ENCODE results near the gene VSNL1.

VSNL1 gene

GRCh38 chr2:17649026-17649425 is 108.5 kb downstream of the VSNL1 start (continued):
- TF ChIP-seq RBAK (tag by site-specific recombination; IDR thresholded peaks at IDR 0.05), result no peak
- TF ChIP-seq, protein P1, sequence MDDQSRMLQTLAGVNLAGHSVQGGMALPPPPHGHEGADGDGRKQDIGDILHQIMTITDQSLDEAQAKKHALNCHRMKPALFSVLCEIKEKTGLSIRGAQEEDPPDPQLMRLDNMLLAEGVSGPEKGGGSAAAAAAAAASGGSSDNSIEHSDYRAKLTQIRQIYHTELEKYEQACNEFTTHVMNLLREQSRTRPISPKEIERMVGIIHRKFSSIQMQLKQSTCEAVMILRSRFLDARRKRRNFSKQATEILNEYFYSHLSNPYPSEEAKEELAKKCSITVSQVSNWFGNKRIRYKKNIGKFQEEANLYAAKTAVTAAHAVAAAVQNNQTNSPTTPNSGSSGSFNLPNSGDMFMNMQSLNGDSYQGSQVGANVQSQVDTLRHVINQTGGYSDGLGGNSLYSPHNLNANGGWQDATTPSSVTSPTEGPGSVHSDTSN (CRISPR knock-in tag; IDR thresholded peaks at IDR 0.05), result no peak
- no peak for TF ChIP-seq ZNF555 (tag by site-specific recombination; conservative IDR thresholded peaks at IDR 0.05)
- no peak for TF ChIP-seq ZNF341 (tag by site-specific recombination; IDR thresholded peaks at IDR 0.05; ENCODE audit: low read depth)

GRCh38 chr2:17652681-17653394 is 112.3 kb downstream of the VSNL1 start:
- POLR2A ChIA-PET, result no interaction called here
- H3K4me3 ChIP-seq (ENCODE audit: low read depth, low read length), result no peak overlapping the region
- H3K4me1 ChIP-seq (ENCODE audit: control insufficient read depth, insufficient read depth, low read length), result no peaks in the 10 kb centered on the region
- CTCF ChIA-PET, result no interaction called here
- no peak overlapping the region for H3K27ac ChIP-seq (ENCODE audit: extremely low read depth, low read depth, low read length)
- H3K36me3 ChIP-seq (ENCODE audit: control insufficient read depth in 2 of 2, insufficient read depth in 1 of 2, low read length in 2 of 2), result no peaks in the 10 kb centered on the region
- no peaks in the 10 kb centered on the region for H3K9me3 ChIP-seq (ENCODE audit: control insufficient read depth, insufficient read depth, low read depth, low read length)
- TF ChIP-seq ZBTB44 (tag by site-specific recombination; IDR thresholded peaks at IDR 0.05), result no peak
- no peak for TF ChIP-seq ZNF202 (tag by site-specific recombination; IDR thresholded peaks at IDR 0.05; ENCODE audit: borderline replicate concordance)
- TF ChIP-seq RBAK (tag by site-specific recombination; IDR thresholded peaks at IDR 0.05), result no peak
- no peak for TF ChIP-seq ZNF571 (tag by site-specific recombination; IDR thresholded peaks at IDR 0.05)
- no peak for TF ChIP-seq ZNF837 (tag by site-specific recombination; IDR thresholded peaks at IDR 0.05)
- TF ChIP-seq ZNF423 (tag by site-specific recombination; IDR thresholded peaks at IDR 0.05), result no peak
- no peak for TF ChIP-seq ZNF624 (tag by site-specific recombination; IDR thresholded peaks at IDR 0.05)
- TF ChIP-seq SP7 (tag by site-specific recombination; IDR thresholded peaks at IDR 0.05), result no peak

DNA sequence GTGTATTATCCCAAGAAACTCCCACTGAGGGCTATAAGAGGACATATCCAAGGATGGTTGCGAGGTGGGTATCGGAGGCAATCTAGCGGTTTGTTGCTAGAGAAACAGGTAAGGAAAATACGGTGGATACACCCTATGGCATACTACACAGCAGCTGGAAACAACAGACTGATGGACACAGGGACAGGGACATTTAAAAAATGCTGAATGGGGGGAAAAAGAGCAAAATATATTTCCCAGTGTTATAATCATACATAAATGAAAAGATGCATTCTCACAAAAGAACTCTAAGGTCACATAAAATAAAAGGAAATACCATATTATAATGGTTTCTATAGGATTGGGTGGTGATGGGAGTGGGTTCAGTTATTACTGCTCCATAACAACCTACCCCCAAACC is 117.3 kb downstream of the VSNL1 start:
- POLR2A ChIA-PET, result no interaction called here
- Histone ChIP-seq H3K4me1 (ENCODE audit: control insufficient read depth, insufficient read depth, low read length) (no peaks in the 10 kb centered on the region), H3K27ac (ENCODE audit: extremely low read depth, low read depth, low read length) (no peak overlapping the region), H3K36me3 (ENCODE audit: control insufficient read depth in 2 of 2, insufficient read depth in 1 of 2, low read length in 2 of 2) (peaks cover 4 to 12% of the 10 kb centered on the region in 2 experiments; a peak in 2 of 3 replicates), H3K4me3 (ENCODE audit: low read depth, low read length) (no peak overlapping the region), H3K9me3 (ENCODE audit: control insufficient read depth, insufficient read depth, low read depth, low read length) (no peaks in the 10 kb centered on the region)
- CTCF ChIA-PET, result interaction anchor here (0.6 to 1.0 kb wide), 2 partner anchors 34 to 76 kb away, joined by 3 to 4 read pairs; no protein-coding TSS in a partner anchor
- TF ChIP-seq, protein P1 (CRISPR knock-in tag; IDR thresholded peaks at IDR 0.05), result no peak
- TF ChIP-seq ZFP3 (tag by site-specific recombination; IDR thresholded peaks at IDR 0.05; ENCODE audit: low read depth) (no peak), ZBTB21 (tag by site-specific recombination; IDR thresholded peaks at IDR 0.05) (no peak), ZNF549 (tag by site-specific recombination; IDR thresholded peaks at IDR 0.05) (no peak), ZNF571 (tag by site-specific recombination; IDR thresholded peaks at IDR 0.05) (no peak), PRDM4 (tag by site-specific recombination; IDR thresholded peaks at IDR 0.05) (no peak), ZNF24 (tag by site-specific recombination; IDR thresholded peaks at IDR 0.05) (no peak), ZNF626 (tag by site-specific recombination; IDR thresholded peaks at IDR 0.05) (no peak), ZNF623 (tag by site-specific recombination; IDR thresholded peaks at IDR 0.05) (no peak)

All from HEK293 (cell line).